GM19395 (cell line): ENCODE measurements around the gene ZSCAN20.
A peak's percentile ranks its signal among the peaks of the same experiment; 100 is the strongest.

Source experiments
- ATAC-seq: cut with Tn5 transposase; IDR thresholded peaks from one replicate; pipeline ENCODE4 v1.9.1; 2021; ENCODE audit warnings: mild to moderate bottlenecking, moderate library complexity; ENCODE audit not compliant: unreplicated experiment

ZSCAN20 gene

GRCh38 chr1:33472269-33472980, at the start of gene ZSCAN20:
Gene ZSCAN20, plus strand, starts transcription at chr1:33472645. Its CDS starts 6,644 bp downstream, at chr1:33479289.
- peak; percentile 95 for ATAC-seq

DNA sequence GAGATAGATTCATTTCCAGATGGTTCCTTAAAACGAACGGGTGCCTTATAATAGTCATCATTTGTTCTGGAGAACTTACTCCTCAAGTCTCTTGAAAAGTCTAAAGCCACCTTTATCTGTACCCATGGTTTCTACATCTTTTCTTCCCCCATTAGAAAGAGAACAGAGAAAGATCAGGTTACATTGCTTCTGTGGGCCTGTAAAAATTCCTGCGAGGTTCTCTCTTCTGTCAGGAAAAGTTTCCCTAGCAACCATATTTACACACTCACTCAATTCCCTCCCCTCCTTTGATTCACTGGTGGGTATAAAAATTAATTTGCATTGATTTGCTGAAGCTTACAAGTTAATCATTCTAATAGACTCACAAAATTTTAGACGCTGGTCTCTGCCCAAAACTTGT, 48.2 kb upstream of the ZSCAN20 start:
- ATAC-seq, result no peak

GRCh38 chr1:33424610-33425009, 47.8 kb upstream of the ZSCAN20 start:
- ATAC-seq, result no peak

DNA sequence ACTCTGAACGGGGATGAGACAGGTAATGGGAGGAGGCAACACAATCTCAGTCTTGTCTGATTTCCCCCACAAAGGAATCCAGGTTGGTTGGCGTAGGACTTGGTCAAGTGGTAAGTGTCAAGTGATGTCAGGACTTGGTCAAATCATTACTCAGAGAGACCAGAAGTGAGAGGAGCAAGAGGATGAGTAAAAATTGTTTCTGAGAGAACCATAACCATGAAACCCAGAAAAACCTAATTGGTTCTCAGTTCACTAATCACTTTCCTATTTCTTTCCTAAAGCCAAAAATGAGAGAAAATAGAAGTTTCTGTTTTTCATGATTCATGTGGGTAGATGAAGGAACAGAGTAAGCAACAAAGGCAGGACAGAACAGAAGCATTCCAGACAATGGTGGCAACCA, 46.5 kb upstream of the ZSCAN20 start:
- ATAC-seq, result no peak

- no peak for ATAC-seq
These were observed 45.5 kb upstream of the ZSCAN20 start for GRCh38 chr1:33426916-33427315.

DNA sequence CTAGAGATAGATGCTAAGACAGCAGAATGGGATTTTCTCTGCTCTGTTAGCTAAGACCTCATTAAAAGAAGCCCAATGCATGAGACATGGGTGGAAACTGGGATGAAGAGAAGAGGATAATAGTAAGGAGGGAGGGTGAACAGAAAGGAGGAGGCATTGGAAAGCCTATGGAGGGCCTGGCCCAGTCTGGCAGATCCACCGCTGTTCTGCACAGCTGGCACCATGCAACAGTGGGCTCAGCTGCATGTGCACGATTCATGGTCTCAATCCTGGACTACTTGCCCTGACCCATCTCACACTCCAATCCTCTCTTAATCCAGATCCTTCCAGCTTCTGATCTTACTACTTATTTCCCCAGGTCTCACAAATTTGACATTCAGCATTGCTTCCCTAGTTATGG, 43.8 kb upstream of the ZSCAN20 start:
- no peak for ATAC-seq

DNA sequence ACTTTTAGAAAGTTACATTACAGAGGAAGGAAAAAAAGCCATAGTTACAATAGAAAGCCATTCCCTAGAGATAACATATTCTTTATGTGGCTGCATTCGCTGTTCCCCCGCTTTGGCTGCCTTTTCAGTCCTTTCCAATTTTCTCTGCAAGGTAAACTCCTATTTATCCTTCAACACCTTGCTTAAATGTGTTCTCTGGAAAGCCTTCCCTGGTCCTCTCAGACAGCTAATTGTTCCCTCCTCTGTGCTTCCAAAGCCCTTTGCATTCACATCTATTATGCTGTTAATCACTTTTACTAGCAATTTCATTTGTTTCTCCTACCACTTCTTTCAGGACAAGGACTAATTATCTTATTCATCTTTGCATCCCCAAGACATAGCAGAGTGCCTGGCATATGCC, 43.1 kb upstream of the ZSCAN20 start:
- ATAC-seq, result no peak

- peak; percentile 9 for ATAC-seq
These were observed 42.4 kb upstream of the ZSCAN20 start for GRCh38 chr1:33429856-33430691.

- peak; percentile 90 for ATAC-seq
These were observed 41.5 kb upstream of the ZSCAN20 start, which contains the start of gene PHC2 for GRCh38 chr1:33430692-33431593. Gene PHC2, minus strand, starts transcription at chr1:33431095. Its CDS starts 55,556 bp downstream, at chr1:33375539.

- ATAC-seq, result no peak
These were observed 38.7 kb upstream of the ZSCAN20 start for GRCh38 chr1:33433509-33434362.

- no peak for ATAC-seq
These were observed 38.1 kb upstream of the ZSCAN20 start for GRCh38 chr1:33434363-33434750.

GRCh38 chr1:33435096-33435820, 37.2 kb upstream of the ZSCAN20 start:
- ATAC-seq, result no peak

DNA sequence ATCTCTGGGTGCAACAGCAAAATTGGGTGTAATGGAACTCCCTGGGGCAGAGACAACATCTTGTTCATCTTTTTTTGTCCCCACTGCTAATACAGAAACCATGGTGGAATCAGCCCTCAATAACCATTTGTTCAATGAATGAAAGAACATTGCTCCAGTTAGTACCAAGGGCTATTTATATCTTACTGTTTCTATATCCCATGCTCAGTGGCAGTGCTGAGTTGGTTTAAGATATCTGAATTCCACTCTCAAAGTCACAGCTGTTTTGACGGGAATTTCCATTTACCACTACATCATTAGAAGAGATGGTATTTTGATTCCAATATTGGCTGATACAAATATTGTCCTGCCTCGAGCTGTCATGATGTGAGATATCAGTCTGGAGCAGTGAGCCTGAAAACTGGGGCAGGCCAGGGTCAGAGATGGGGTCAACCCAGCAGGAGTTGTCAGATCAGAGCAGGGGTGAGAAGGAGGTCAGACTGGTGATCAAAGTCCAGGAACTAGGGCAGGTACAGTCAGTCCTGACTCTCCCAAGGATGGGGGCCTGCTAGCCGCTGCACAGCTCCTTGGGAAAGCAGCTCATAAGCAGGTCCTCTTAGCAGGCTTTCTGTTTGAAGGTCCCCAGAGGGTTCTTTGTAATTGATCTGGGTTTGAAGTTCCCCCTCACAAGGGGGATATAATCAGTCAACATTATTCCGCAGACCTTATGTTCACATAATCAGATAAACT, 35.7 kb upstream of the ZSCAN20 start:
- ATAC-seq, result no peak

DNA sequence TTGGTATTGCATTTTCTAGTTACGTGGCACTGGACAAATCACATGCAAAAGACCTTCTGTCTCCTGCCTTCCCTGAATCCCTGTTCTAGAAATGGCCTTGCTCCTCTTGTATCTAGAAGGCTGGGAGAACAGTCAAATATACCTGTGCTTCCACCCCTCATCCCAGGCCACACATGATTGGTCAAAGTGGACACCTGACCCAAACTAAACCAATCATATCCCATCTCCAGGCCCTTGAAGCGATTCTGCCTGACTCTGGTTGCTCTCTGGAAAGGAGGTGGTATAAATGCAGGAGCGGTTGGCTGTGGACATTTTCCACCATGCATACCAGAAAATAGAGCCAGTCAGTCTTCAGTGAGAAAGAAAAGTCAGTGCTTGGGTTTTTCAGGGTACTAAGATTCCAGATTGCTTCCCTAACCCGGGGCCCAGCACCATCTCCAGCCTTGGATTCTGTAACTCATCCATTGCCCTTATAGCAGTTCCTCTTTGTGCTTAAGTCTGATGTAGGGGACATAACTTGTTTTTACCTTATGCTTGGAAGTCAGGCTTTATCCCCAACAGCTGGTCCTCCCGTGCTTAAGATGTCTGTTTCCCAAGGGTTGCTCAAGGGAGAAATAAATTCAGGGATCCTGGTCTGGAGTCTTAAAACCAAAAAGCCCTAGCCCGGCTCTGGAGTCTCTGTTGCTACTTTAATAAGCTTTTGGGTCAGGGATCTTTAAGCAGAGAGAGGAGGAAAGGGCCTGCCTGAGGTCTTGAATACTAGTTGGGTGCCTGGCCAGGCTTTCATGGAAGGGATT, 33.9 kb upstream of the ZSCAN20 start:
- ATAC-seq, result no peak

- no peak for ATAC-seq
These were observed 32.8 kb upstream of the ZSCAN20 start for GRCh38 chr1:33439662-33440061.

- ATAC-seq, result no peak
These were observed 31.2 kb upstream of the ZSCAN20 start for GRCh38 chr1:33441088-33441745.

- no peak for ATAC-seq
These were observed 30.3 kb upstream of the ZSCAN20 start for GRCh38 chr1:33442141-33442540.
